Measurements from ENCODE around the gene CCDC144A. TPM values are rescaled to one million over a fixed set of nuclear protein-coding genes. Genes with fewer than 3 reads are reported as not detected.
"Not testable (repeated sequence)": the region's sequence is repeated elsewhere in the genome, so short reads cannot be mapped to it uniquely, and the experiment has no call there.

The CCDC144A gene
- 1 to 10 TPM in 1 of 4 donors, under 1 TPM in 3; 0.13 to 7.4 (median 0.57) TPM for total RNA-seq

- peak in 4 of 5 experiments; percentile 7 to 46 (median 34) for TF ChIP-seq CTCF (IDR thresholded peaks at IDR 0.05 in 4 of 5, conservative IDR thresholded peaks at IDR 0.05 in 1 of 5)
- intact Hi-C loops (cut with DNase I; ENCODE audit: low total_unique reads); ATAC-seq; H3K36me3 ChIP-seq; H3K9me3 ChIP-seq; H3K27me3 ChIP-seq; H3K27ac ChIP-seq; H3K4me3 ChIP-seq; H3K4me1 ChIP-seq; in situ Hi-C loops (cut with MboI; ENCODE audit: low sequenced_read_pairs in 4 of 4): not testable (repeated sequence)
- peak in 1 of 2 donors; percentile 9 for DNase-seq
Measured at GRCh38 chr17:16689731-16690281, at the start of gene CCDC144A. TSS of gene CCDC144A (plus strand) at chr17:16690241. CDS start at chr17:16690401, 160 bp downstream.

- peaks cover 0 to 4% of the 10 kb centered on the region in 2 donors for H3K4me1 ChIP-seq
- H3K4me3 ChIP-seq = no peak overlapping the region
- ATAC-seq = no peak
- TF ChIP-seq CTCF (IDR thresholded peaks at IDR 0.05 in 4 of 5, conservative IDR thresholded peaks at IDR 0.05 in 1 of 5) (no peak), POLR2A (IDR thresholded peaks at IDR 0.05) (no peak)
- no peak for DNase-seq
- no peak overlapping the region for H3K27ac ChIP-seq
- H3K36me3 ChIP-seq = no peaks in the 10 kb centered on the region
- intact Hi-C loops (cut with DNase I; ENCODE audit: low total_unique reads) (no loop called here), in situ Hi-C loops (cut with MboI; ENCODE audit: low sequenced_read_pairs in 4 of 4) (no loop called here)
- H3K27me3 ChIP-seq = no peaks in the 10 kb centered on the region
- no peaks in the 10 kb centered on the region for H3K9me3 ChIP-seq
Measured at GRCh38 chr17:16649585-16649984, 40.5 kb upstream of the CCDC144A start.

GRCh38 chr17:16652252-16652651, 37.8 kb upstream of the CCDC144A start:
- Histone ChIP-seq H3K27ac (peak overlapping the region; percentile 93 to 99 (median 96)), H3K4me3 (no peak overlapping the region), H3K36me3 (no peaks in the 10 kb centered on the region), H3K27me3 (no peaks in the 10 kb centered on the region), H3K9me3 (no peaks in the 10 kb centered on the region), H3K4me1 (peaks cover 0 to 4% of the 10 kb centered on the region in 2 donors)
- intact Hi-C loops (cut with DNase I; ENCODE audit: low total_unique reads) (loop anchor here (2.0 to 5.0 kb wide), 3 partner anchors 63 to 215 kb away; no protein-coding TSS in a partner anchor), in situ Hi-C loops (cut with MboI; ENCODE audit: low sequenced_read_pairs in 4 of 4) (no loop called here)
- DNase-seq (no peak), ATAC-seq (no peak)
- TF ChIP-seq CTCF (IDR thresholded peaks at IDR 0.05 in 4 of 5, conservative IDR thresholded peaks at IDR 0.05 in 1 of 5) (no peak), POLR2A (IDR thresholded peaks at IDR 0.05) (no peak)

GRCh38 chr17:16652847-16653366, 37.1 kb upstream of the CCDC144A start:
- intact Hi-C loops (cut with DNase I; ENCODE audit: low total_unique reads) (loop anchor here (2.0 to 5.0 kb wide), 3 partner anchors 64 to 216 kb away; no protein-coding TSS in a partner anchor), in situ Hi-C loops (cut with MboI; ENCODE audit: low sequenced_read_pairs in 4 of 4) (no loop called here)
- Histone ChIP-seq H3K9me3 (no peaks in the 10 kb centered on the region), H3K4me3 (peak overlapping the region; percentile 66 to 93 (median 82)), H3K27me3 (no peaks in the 10 kb centered on the region), H3K4me1 (peaks cover 0 to 4% of the 10 kb centered on the region in 2 donors), H3K27ac (peak overlapping the region; percentile 93 to 99 (median 96)), H3K36me3 (no peaks in the 10 kb centered on the region)
- peak in 1 of 2 donors; percentile 3 for DNase-seq
- peak; percentile 7 to 24 for ATAC-seq
- no peak for TF ChIP-seq POLR2A (IDR thresholded peaks at IDR 0.05)
- no peak for TF ChIP-seq CTCF (IDR thresholded peaks at IDR 0.05 in 4 of 5, conservative IDR thresholded peaks at IDR 0.05 in 1 of 5)
